Mesendoderm (in vitro differentiated cells): ENCODE results near the gene ERP27.

Experiments
- DNase-seq: peaks from one replicate; pipeline ENCODE4 v3.0.0; 2013
- H2AK5ac ChIP-seq: 2 replicates; pipeline ENCODE4 v1.6.1; 2013; ENCODE audit warnings: low read length, inconsistent platforms
- H2BK120ac ChIP-seq: 2 replicates; pipeline ENCODE4 v1.6.1; 2013; ENCODE audit warnings: low read depth, mild to moderate bottlenecking, low read length, moderate library complexity, mixed read lengths
- H2BK15ac ChIP-seq: replicated peaks from 2 replicates; pipeline ENCODE4 v1.6.1; 2013; ENCODE audit warnings: low read depth, mild to moderate bottlenecking, moderate library complexity
- H2BK5ac ChIP-seq: 2 replicates; pipeline ENCODE4 v1.6.1; 2013; ENCODE audit warnings: low read length, inconsistent platforms
- H3K18ac ChIP-seq: 2 replicates; pipeline ENCODE4 v1.6.1; 2013; ENCODE audit warnings: mild to moderate bottlenecking, low read length, mixed read lengths
- H3K23ac ChIP-seq: one replicate; pipeline ENCODE4 v1.6.1; 2013; ENCODE audit warnings: low read length
- H3K27ac ChIP-seq: 2 replicates; pipeline ENCODE4 v1.5.1; 2013; ENCODE audit warnings: low read depth, mild to moderate bottlenecking, inconsistent platforms, low read length, moderate library complexity
- H3K27me3 ChIP-seq: 2 replicates; pipeline ENCODE4 v1.6.1; 2013; ENCODE audit warnings: low read length, control low read depth, mild to moderate bottlenecking, inconsistent platforms; ENCODE audit not compliant: insufficient read depth, poor library complexity
- H3K36me3 ChIP-seq: 2 replicates; pipeline ENCODE4 v1.6.1; 2013; ENCODE audit warnings: low read length, inconsistent platforms; ENCODE audit not compliant: control insufficient read depth, insufficient read depth
- H3K4ac ChIP-seq: one replicate; pipeline ENCODE4 v1.6.1; 2013; ENCODE audit warnings: low read depth, mild to moderate bottlenecking, low read length, moderate library complexity
- H3K4me1 ChIP-seq: 2 replicates; pipeline ENCODE4 v1.6.1; 2013; ENCODE audit warnings: low read depth, low read length, inconsistent platforms; ENCODE audit not compliant: control insufficient read depth
- H3K4me2 ChIP-seq: 2 replicates; pipeline ENCODE4 v1.6.1; 2013; ENCODE audit warnings: low read length
- H3K4me3 ChIP-seq: 2 replicates; pipeline ENCODE4 v1.5.1; 2013; ENCODE audit warnings: mild to moderate bottlenecking, low read length
- H3K56ac ChIP-seq: one replicate; pipeline ENCODE4 v1.6.1; 2013; ENCODE audit warnings: low read length
- H3K79me1 ChIP-seq: 2 replicates; pipeline ENCODE4 v1.6.1; 2013; ENCODE audit warnings: low read length, inconsistent platforms
- H3K79me2 ChIP-seq: 2 replicates; pipeline ENCODE4 v1.6.1; 2013; ENCODE audit warnings: mild to moderate bottlenecking, low read length; ENCODE audit not compliant: control insufficient read depth, insufficient read depth
- H3K9ac ChIP-seq: 2 replicates; pipeline ENCODE4 v1.6.1; 2013; ENCODE audit warnings: low read length, inconsistent platforms
- H4K5ac ChIP-seq: one replicate; pipeline ENCODE4 v1.6.1; 2013; ENCODE audit warnings: low read length
- H4K8ac ChIP-seq: one replicate; pipeline ENCODE4 v1.6.1; 2013; ENCODE audit warnings: low read depth, mild to moderate bottlenecking, control low read depth, low read length, moderate library complexity
- WGBS: extraction: QIAGEN DNeasy Blood & Tissue Kit; methylation state at CpG from one replicate; pipeline ENCODE4 v1.1.7; 2013; ENCODE audit warnings: low lambda C conversion rate, missing lambda C conversion rate; ENCODE audit not compliant: insufficient coverage; ENCODE audit errors: extremely low coverage; 5-methylcytosine and 5-hydroxymethylcytosine counted together

Gene ERP27

GRCh38 chr12:14942196-14942931 lies 4.0 kb upstream of the ERP27 start:
- no peak overlapping the region for H2BK120ac ChIP-seq
- no peak overlapping the region for H4K8ac ChIP-seq
- H2BK15ac ChIP-seq: no peak overlapping the region
- no peak overlapping the region for H2BK5ac ChIP-seq
- no peak overlapping the region for H3K9ac ChIP-seq
- WGBS: no CpG with 5 or more reads among the region's 12 CpGs
- H3K23ac ChIP-seq: no peak overlapping the region
- no peak for DNase-seq
- H3K18ac ChIP-seq: no peak overlapping the region
- H2AK5ac ChIP-seq: no peak overlapping the region
- H3K79me2 ChIP-seq: no peaks in the 10 kb centered on the region
- H3K36me3 ChIP-seq: no peaks in the 10 kb centered on the region
- no peaks in the 10 kb centered on the region for H3K4me1 ChIP-seq
- H3K27ac ChIP-seq: no peak overlapping the region
- no peak overlapping the region for H3K56ac ChIP-seq
- H3K4ac ChIP-seq: no peak overlapping the region
- H3K79me1 ChIP-seq: no peaks in the 10 kb centered on the region
- H3K4me2 ChIP-seq: no peak overlapping the region
- H4K5ac ChIP-seq: no peak overlapping the region
- H3K4me3 ChIP-seq: no peak overlapping the region
- H3K27me3 ChIP-seq: no peaks in the 10 kb centered on the region

DNA sequence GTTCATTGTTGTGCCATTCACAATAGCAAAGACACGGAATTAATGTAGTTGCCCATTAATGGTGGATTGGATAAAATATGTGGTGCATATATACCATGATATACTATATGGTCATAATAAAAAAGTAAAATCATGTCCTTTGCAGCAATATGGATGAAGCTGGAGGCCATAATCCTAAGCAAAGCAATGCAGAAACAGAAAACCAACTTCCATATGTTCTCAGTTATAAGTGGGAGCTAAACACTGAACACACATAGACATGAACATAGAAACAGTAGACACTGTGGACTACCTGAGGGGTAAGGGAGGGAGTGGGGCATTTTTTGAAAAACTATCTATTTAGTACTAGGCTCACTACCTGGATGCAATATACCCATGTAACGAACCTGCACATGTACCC lies 3.0 kb upstream of the ERP27 start:
- no peaks in the 10 kb centered on the region for H3K27me3 ChIP-seq
- H2BK15ac ChIP-seq: no peak overlapping the region
- no peak overlapping the region for H2AK5ac ChIP-seq
- H3K23ac ChIP-seq: no peak overlapping the region
- no CpG with 5 or more reads among the region's 2 CpGs for WGBS
- no peak for DNase-seq
- no peaks in the 10 kb centered on the region for H3K79me2 ChIP-seq
- H3K79me1 ChIP-seq: no peaks in the 10 kb centered on the region
- H3K4ac ChIP-seq: no peak overlapping the region
- no peak overlapping the region for H3K18ac ChIP-seq
- H3K4me3 ChIP-seq: no peak overlapping the region
- H3K4me1 ChIP-seq: no peaks in the 10 kb centered on the region
- no peak overlapping the region for H4K8ac ChIP-seq
- H3K27ac ChIP-seq: no peak overlapping the region
- H2BK120ac ChIP-seq: no peak overlapping the region
- no peaks in the 10 kb centered on the region for H3K36me3 ChIP-seq
- no peak overlapping the region for H3K9ac ChIP-seq
- H3K4me2 ChIP-seq: no peak overlapping the region
- H3K56ac ChIP-seq: no peak overlapping the region
- H2BK5ac ChIP-seq: no peak overlapping the region
- H4K5ac ChIP-seq: no peak overlapping the region

- no peak overlapping the region for H4K5ac ChIP-seq
- H3K27ac ChIP-seq: no peak overlapping the region
- WGBS: no CpG with 5 or more reads among the region's 1 CpG
- DNase-seq: peak; percentile 55
- no peak overlapping the region for H2BK120ac ChIP-seq
- H3K4me2 ChIP-seq: no peak overlapping the region
- H3K56ac ChIP-seq: no peak overlapping the region
- no peak overlapping the region for H3K18ac ChIP-seq
- no peaks in the 10 kb centered on the region for H3K79me2 ChIP-seq
- H3K9ac ChIP-seq: no peak overlapping the region
- no peak overlapping the region for H2AK5ac ChIP-seq
- H2BK5ac ChIP-seq: no peak overlapping the region
- no peak overlapping the region for H4K8ac ChIP-seq
- H3K79me1 ChIP-seq: no peaks in the 10 kb centered on the region
- H3K36me3 ChIP-seq: no peaks in the 10 kb centered on the region
- no peak overlapping the region for H3K4me3 ChIP-seq
- no peak overlapping the region for H3K23ac ChIP-seq
- H3K4ac ChIP-seq: no peak overlapping the region
- H3K27me3 ChIP-seq: no peaks in the 10 kb centered on the region
- H3K4me1 ChIP-seq: no peaks in the 10 kb centered on the region
- H2BK15ac ChIP-seq: no peak overlapping the region
Observed at GRCh38 chr12:14937689-14938088, 648 bp downstream of the ERP27 start.

- Histone ChIP-seq H3K79me2 (no peaks in the 10 kb centered on the region), H3K18ac (no peak overlapping the region), H2BK120ac (no peak overlapping the region), H3K4me3 (no peak overlapping the region), H3K27me3 (no peaks in the 10 kb centered on the region), H3K23ac (no peak overlapping the region), H3K36me3 (no peaks in the 10 kb centered on the region), H3K56ac (no peak overlapping the region), H3K4ac (no peak overlapping the region), H3K27ac (no peak overlapping the region), H4K5ac (no peak overlapping the region), H4K8ac (no peak overlapping the region), H2AK5ac (no peak overlapping the region), H3K9ac (no peak overlapping the region), H2BK15ac (no peak overlapping the region), H3K4me2 (no peak overlapping the region), H3K79me1 (no peaks in the 10 kb centered on the region), H3K4me1 (no peaks in the 10 kb centered on the region), H2BK5ac (no peak overlapping the region)
- DNase-seq: no peak
- WGBS: no CpG with 5 or more reads among the region's 3 CpGs
Observed at GRCh38 chr12:14937014-14937413, 1.3 kb downstream of the ERP27 start.

- Histone ChIP-seq H3K4me1 (no peaks in the 10 kb centered on the region), H3K18ac (no peak overlapping the region), H3K56ac (no peak overlapping the region), H4K8ac (no peak overlapping the region), H3K23ac (no peak overlapping the region), H3K4me3 (no peak overlapping the region), H3K4me2 (no peak overlapping the region), H3K4ac (no peak overlapping the region), H3K27me3 (no peaks in the 10 kb centered on the region), H3K79me1 (no peaks in the 10 kb centered on the region), H4K5ac (no peak overlapping the region), H3K27ac (no peak overlapping the region), H2AK5ac (no peak overlapping the region), H2BK15ac (no peak overlapping the region), H3K9ac (no peak overlapping the region), H2BK5ac (no peak overlapping the region), H2BK120ac (no peak overlapping the region), H3K79me2 (no peaks in the 10 kb centered on the region), H3K36me3 (no peaks in the 10 kb centered on the region)
- WGBS: no CpG with 5 or more reads among the region's 6 CpGs
- DNase-seq: peak; percentile 80
Observed at GRCh38 chr12:14936224-14936861, 2.0 kb downstream of the ERP27 start.
